Gastrocnemius medialis (tissue), 4 donors: ENCODE data around the gene MPC1. TPM values are rescaled to one million over a fixed set of nuclear protein-coding genes. Genes with fewer than 3 reads are reported as not detected.

ENCODE experiments used
- ATAC-seq, 2 donors: fragments of 150-250 bp; one replicate each; pipeline ENCODE4 v1.9.1; 2016
- DNase-seq, 2 donors: peaks; one replicate each; pipeline ENCODE4 v3.0.0-alpha.2; 2019
- H3K27ac ChIP-seq, 4 donors: fragments of 200-600 bp; sonication (generic); 1 replicate in 1 of 4; 2 replicates in 3 of 4; pipeline ENCODE4 v1.5.1; 2016 to 2018; ENCODE audit warnings: mild to moderate bottlenecking in 2 of 4, moderate library complexity in 1 of 4
- H3K27me3 ChIP-seq, 3 donors: fragments of 200-600 bp; sonication (generic) in 2 of 3; 1 replicate in 1 of 3; 2 replicates in 2 of 3; pipeline versions ENCODE4 v1.5.1 to v1.6.0; 2016 to 2019; ENCODE audit warnings: mild to moderate bottlenecking in 1 of 3, moderate library complexity in 1 of 3
- H3K36me3 ChIP-seq, 2 donors: fragments of 200-600 bp; sonication (generic) in 1 of 2; one replicate each; pipeline ENCODE4 v1.5.1; 2017 to 2018
- H3K4me1 ChIP-seq, 2 donors: fragments of 200-600 bp; sonication (generic) in 1 of 2; one replicate each; pipeline ENCODE4 v1.5.1; 2016 to 2017; ENCODE audit warnings: mild to moderate bottlenecking in 2 of 2
- H3K4me3 ChIP-seq, 4 donors: fragments of 200-600 bp; sonication (generic) in 3 of 4; 1 replicate in 1 of 4; 2 replicates in 3 of 4; pipeline ENCODE4 v1.5.1; 2016 to 2019; ENCODE audit warnings: mild to moderate bottlenecking in 2 of 4
- H3K9me3 ChIP-seq, 3 donors: fragments of 200-600 bp; sonication (generic) in 2 of 3; 1 replicate in 1 of 3; 2 replicates in 2 of 3; pipeline ENCODE4 v1.5.1; 2016 to 2019
- CTCF ChIP-seq, 5 experiments: fragments of 450-650 bp in 3 of 5; fragments of 200-600 bp in 2 of 5; sonication (generic) in 2 of 5; IDR thresholded peaks in 4 of 5; conservative IDR thresholded peaks in 1 of 5; 1 replicate in 4 of 5; 2 replicates in 1 of 5; pipeline ENCODE4 v1.5.1; 2016 to 2019; ENCODE audit warnings: antibody characterized with exemption in 5 of 5, mild to moderate bottlenecking in 3 of 5, moderate library complexity in 3 of 5
- POLR2A ChIP-seq, 2 donors: fragments of 450-650 bp; IDR thresholded peaks; one replicate each; pipeline ENCODE4 v1.6.1; 2017; ENCODE audit warnings: antibody characterized with exemption in 2 of 2, mild to moderate bottlenecking in 2 of 2, moderate library complexity in 2 of 2
- in situ Hi-C, 4 donors: fragments of 200-750 bp; cut with MboI; loops; one replicate each; pipeline versions ENCODE4 v1.15.0 to v1.8.0; 2017; ENCODE audit warnings: low sequenced_read_pairs in 4 of 4
- intact Hi-C: fragments of 100-400 bp; cut with DNase I; formaldehyde crosslinking; loops from one replicate; pipeline ENCODE4 v1.15.1; 2023; ENCODE audit warnings: low total_unique reads
- total RNA-seq, 4 donors: library from RNA; depleted of rRNA; stranded (reverse); fragments of >200 nt; gene quantifications; one replicate each; pipeline versions ENCODE4 v1.1.0 to v1.2.3, GENCODE V29; 2016

MPC1 gene
- total RNA-seq, 4 donors from 2014 or later: 75.0 to 127 (median 97.4) TPM

- peaks cover 0 to 69% of the 10 kb centered on the region in 2 donors for H3K36me3 ChIP-seq
- TF ChIP-seq POLR2A (IDR thresholded peaks at IDR 0.05): no peak
- no peak for TF ChIP-seq CTCF (IDR thresholded peaks at IDR 0.05 in 4 of 5, conservative IDR thresholded peaks at IDR 0.05 in 1 of 5)
- intact Hi-C loops: no loop called here
- in situ Hi-C loops: no loop called here
- H3K4me3 ChIP-seq: no peak overlapping the region
- H3K4me1 ChIP-seq: no peaks in the 10 kb centered on the region
- no peaks in the 10 kb centered on the region for H3K9me3 ChIP-seq
- H3K27me3 ChIP-seq: no peaks in the 10 kb centered on the region
- DNase-seq: no peak
- no peak overlapping the region for H3K27ac ChIP-seq
- no peak for ATAC-seq
These were observed 36.5 kb upstream of the MPC1 start for GRCh38 chr6:166419286-166419685.

- H3K27me3 ChIP-seq: no peaks in the 10 kb centered on the region
- no peaks in the 10 kb centered on the region for H3K9me3 ChIP-seq
- no peak overlapping the region for H3K27ac ChIP-seq
- no peak overlapping the region for H3K4me3 ChIP-seq
- H3K36me3 ChIP-seq: peaks cover 0 to 71% of the 10 kb centered on the region in 2 donors
- DNase-seq (no peak), ATAC-seq (no peak)
- intact Hi-C loops (no loop called here), in situ Hi-C loops (no loop called here)
- TF ChIP-seq CTCF (IDR thresholded peaks at IDR 0.05 in 4 of 5, conservative IDR thresholded peaks at IDR 0.05 in 1 of 5) (no peak), POLR2A (IDR thresholded peaks at IDR 0.05) (no peak)
- H3K4me1 ChIP-seq: no peaks in the 10 kb centered on the region
These were observed 36.0 kb upstream of the MPC1 start for GRCh38 chr6:166418691-166419143.

- ATAC-seq (no peak), DNase-seq (no peak)
- TF ChIP-seq POLR2A (IDR thresholded peaks at IDR 0.05) (no peak), CTCF (IDR thresholded peaks at IDR 0.05 in 4 of 5, conservative IDR thresholded peaks at IDR 0.05 in 1 of 5) (no peak)
- in situ Hi-C loops (no loop called here), intact Hi-C loops (no loop called here)
- H3K4me3 ChIP-seq: no peak overlapping the region
- peaks cover 0 to 69% of the 10 kb centered on the region in 2 donors for H3K36me3 ChIP-seq
- H3K4me1 ChIP-seq: no peaks in the 10 kb centered on the region
- H3K9me3 ChIP-seq: no peaks in the 10 kb centered on the region
- H3K27ac ChIP-seq: no peak overlapping the region
- no peaks in the 10 kb centered on the region for H3K27me3 ChIP-seq
These were observed 34.5 kb upstream of the MPC1 start for GRCh38 chr6:166417285-166417691.

GRCh38 chr6:166415833-166416347 is 33.1 kb upstream of the MPC1 start:
- intact Hi-C loops (no loop called here), in situ Hi-C loops (no loop called here)
- no peak overlapping the region for H3K4me3 ChIP-seq
- no peaks in the 10 kb centered on the region for H3K9me3 ChIP-seq
- no peak for DNase-seq
- ATAC-seq: peak in 1 of 2 donors; percentile 18
- H3K27ac ChIP-seq: no peak overlapping the region
- no peaks in the 10 kb centered on the region for H3K27me3 ChIP-seq
- peaks cover 0 to 65% of the 10 kb centered on the region in 2 donors for H3K36me3 ChIP-seq
- TF ChIP-seq POLR2A (IDR thresholded peaks at IDR 0.05): no peak
- no peak for TF ChIP-seq CTCF (IDR thresholded peaks at IDR 0.05 in 4 of 5, conservative IDR thresholded peaks at IDR 0.05 in 1 of 5)
- H3K4me1 ChIP-seq: no peaks in the 10 kb centered on the region

- no peak for TF ChIP-seq CTCF (IDR thresholded peaks at IDR 0.05 in 4 of 5, conservative IDR thresholded peaks at IDR 0.05 in 1 of 5)
- H3K27ac ChIP-seq: no peak overlapping the region
- no peaks in the 10 kb centered on the region for H3K9me3 ChIP-seq
- DNase-seq (no peak), ATAC-seq (no peak)
- intact Hi-C loops: no loop called here
- H3K4me1 ChIP-seq: no peaks in the 10 kb centered on the region
- H3K4me3 ChIP-seq: no peak overlapping the region
- peaks cover 0 to 59% of the 10 kb centered on the region in 2 donors for H3K36me3 ChIP-seq
- in situ Hi-C loops: no loop called here
- no peaks in the 10 kb centered on the region for H3K27me3 ChIP-seq
These were observed 32.6 kb upstream of the MPC1 start for GRCh38 chr6:166415306-166415705.
